Measurements from ENCODE around the gene MAMLD1.

GRCh38 chrX:150355913-150356312 lies 7.2 kb upstream of the MAMLD1 start:
- TF ChIP-seq ZNF274 (IDR thresholded peaks at IDR 0.05; ENCODE audit: low read depth, low read length) (no peak), SUZ12 (IDR thresholded peaks at IDR 0.05; ENCODE audit: extremely low read depth, insufficient read depth, insufficient read length) (no peak), YY1 (IDR thresholded peaks at IDR 0.05; ENCODE audit: insufficient read depth, insufficient read length) (no peak)
